PFSK-1 (cell line): Measurements from ENCODE around the gene COL8A1.

Experiments
- FOXP2 ChIP-seq: optimal IDR thresholded peaks from 2 replicates; pipeline ENCODE3; 2011; ENCODE audit warnings: borderline replicate concordance, control low read depth, inconsistent platforms; ENCODE audit not compliant: insufficient read depth; ENCODE audit errors: extremely low read length, extremely low read depth
- POLR2AphosphoS5 ChIP-seq: IDR thresholded peaks from 2 replicates; pipeline ENCODE4 v1.6.1; 2012; ENCODE audit warnings: low read depth, mild to moderate bottlenecking, control low read depth, low read length, moderate library complexity
- REST ChIP-seq, 2 experiments: IDR thresholded peaks; 2 replicates each; pipeline versions ENCODE4 v1.6.1 to v1.8.0; 2011 to 2012; ENCODE audit warnings: low read depth in 2 of 2, low read length in 2 of 2, control low read depth in 1 of 2, inconsistent platforms in 1 of 2, mild to moderate bottlenecking in 1 of 2, moderate library complexity in 1 of 2; ENCODE audit not compliant: insufficient read depth in 1 of 2
- SIN3A ChIP-seq: IDR thresholded peaks from 2 replicates; pipeline ENCODE4 v1.6.1; 2012; ENCODE audit warnings: mild to moderate bottlenecking, low read length, moderate library complexity, borderline replicate concordance; ENCODE audit not compliant: insufficient read depth
- TAF1 ChIP-seq: IDR thresholded peaks from 2 replicates; pipeline ENCODE4 v1.6.1; 2012; ENCODE audit warnings: low read length, control low read depth, borderline replicate concordance; ENCODE audit not compliant: insufficient read depth

- TF ChIP-seq SIN3A, result no peak
- TF ChIP-seq REST (IDR thresholded peaks at IDR 0.05; ENCODE audit: insufficient read depth in 1 of 2, low read depth in 2 of 2, low read length in 2 of 2), result no peak
- no peak for TF ChIP-seq POLR2AphosphoS5
- TF ChIP-seq TAF1, result no peak
- TF ChIP-seq FOXP2, result no peak
Measured at GRCh38 chr3:99772671-99773070, 134.3 kb downstream of the COL8A1 start.
